Frontal cortex (tissue), 4 donors: ENCODE results near the gene NFATC2IP. TPM values are rescaled to one million over a fixed set of nuclear protein-coding genes. Genes with fewer than 3 reads are reported as not detected.
"Not testable (repeated sequence)": the region's sequence is repeated elsewhere in the genome, so short reads cannot be mapped to it uniquely, and the experiment has no call there.

Experiments
- DNase-seq, 2 donors: peaks; one replicate each; pipeline ENCODE4 v3.0.0; 2012; ENCODE audit warnings: low spot score in 2 of 2
- FAIRE-seq: peaks from 2 replicates; lab custom pipeline; 2012; peaks lifted over from hg19 to GRCh38; lab: Jason Lieb, UNC
- total RNA-seq: library from RNA; depleted of rRNA; stranded (reverse); fragments of >200 nt; gene quantifications from one replicate; pipeline ENCODE4 v1.2.3, GENCODE V29; 2014
- donor health status: control.
- donor health status: control.
- donor health status: control.

Gene NFATC2IP
- total RNA-seq, 1 donor from 2014 or later: 17.9 TPM

GRCh38 chr16:28925386-28926228 is 25.1 kb upstream of the NFATC2IP start:
- FAIRE-seq (no peak), DNase-seq (no peak)

DNA sequence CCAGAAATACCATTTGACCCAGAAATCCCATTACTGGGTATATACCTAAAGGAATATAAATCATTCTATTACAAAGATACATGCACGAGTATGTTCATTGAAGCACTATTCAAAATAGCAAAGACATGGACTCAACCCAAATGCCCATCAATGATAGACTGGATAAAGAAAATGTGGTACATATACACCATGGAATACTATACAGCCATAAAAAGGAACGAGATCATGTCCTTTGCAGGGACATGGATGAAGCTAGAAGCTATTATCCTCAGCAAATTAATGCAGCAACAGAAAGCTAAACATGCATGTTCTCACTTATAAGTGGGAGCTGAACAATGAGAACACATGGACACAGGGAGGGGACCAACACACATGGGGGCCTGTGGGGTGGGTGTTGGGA is 24.5 kb upstream of the NFATC2IP start:
- not testable (repeated sequence) for DNase-seq, FAIRE-seq

DNA sequence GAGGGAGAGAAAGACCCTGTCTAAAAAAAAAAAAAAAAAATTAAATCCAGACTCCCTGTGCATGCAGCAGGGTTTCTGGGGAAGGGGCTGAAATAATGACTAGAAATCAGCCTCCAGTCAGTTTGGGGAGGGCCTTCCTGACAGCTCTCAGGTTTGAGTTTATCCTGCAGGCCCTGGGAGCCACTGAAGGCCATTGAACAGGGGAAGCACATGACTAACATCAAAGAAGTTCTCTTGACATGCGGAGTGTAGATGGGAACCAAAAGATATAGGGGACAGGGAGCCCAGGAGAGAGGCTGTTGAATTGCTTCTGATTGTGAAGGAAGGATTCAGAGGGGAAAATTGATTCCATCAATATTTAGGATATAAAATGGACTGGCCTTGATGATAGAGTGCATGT is 22.9 kb upstream of the NFATC2IP start:
- FAIRE-seq (no peak), DNase-seq (no peak)

GRCh38 chr16:28930203-28930602 is 20.5 kb upstream of the NFATC2IP start:
- no peak for FAIRE-seq

DNA sequence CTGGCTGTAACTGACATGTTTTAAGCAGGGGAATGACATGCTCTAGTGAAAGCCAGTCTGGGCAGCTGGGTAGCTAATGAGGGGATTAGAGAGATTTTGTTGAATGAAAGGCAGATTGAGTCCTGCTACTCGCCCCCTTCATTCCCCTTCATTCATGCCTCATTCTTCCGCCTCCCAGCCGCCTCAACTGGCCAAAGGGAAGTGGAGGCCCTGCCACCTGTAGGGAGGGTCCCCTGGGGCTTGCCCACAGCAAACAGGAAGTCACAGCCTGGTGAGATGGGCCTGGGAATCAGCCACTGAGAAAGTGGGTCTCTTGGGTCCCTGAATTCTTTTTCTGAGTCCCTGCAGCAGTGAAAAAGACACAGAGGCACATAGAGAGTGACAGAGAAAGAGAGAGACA is 20.1 kb upstream of the NFATC2IP start:
- DNase-seq (no peak), FAIRE-seq (no peak)

More at GRCh38 chr16:28930203-28930602, 20.5 kb upstream of the NFATC2IP start:
- DNase-seq: no peak

GRCh38 chr16:28931801-28932225 is 18.9 kb upstream of the NFATC2IP start, which contains the start of gene CD19:
TSS of gene CD19 (plus strand) at chr16:28931971. CDS start at chr16:28932001, 30 bp downstream.
- no peak for DNase-seq
- FAIRE-seq: no peak

DNA sequence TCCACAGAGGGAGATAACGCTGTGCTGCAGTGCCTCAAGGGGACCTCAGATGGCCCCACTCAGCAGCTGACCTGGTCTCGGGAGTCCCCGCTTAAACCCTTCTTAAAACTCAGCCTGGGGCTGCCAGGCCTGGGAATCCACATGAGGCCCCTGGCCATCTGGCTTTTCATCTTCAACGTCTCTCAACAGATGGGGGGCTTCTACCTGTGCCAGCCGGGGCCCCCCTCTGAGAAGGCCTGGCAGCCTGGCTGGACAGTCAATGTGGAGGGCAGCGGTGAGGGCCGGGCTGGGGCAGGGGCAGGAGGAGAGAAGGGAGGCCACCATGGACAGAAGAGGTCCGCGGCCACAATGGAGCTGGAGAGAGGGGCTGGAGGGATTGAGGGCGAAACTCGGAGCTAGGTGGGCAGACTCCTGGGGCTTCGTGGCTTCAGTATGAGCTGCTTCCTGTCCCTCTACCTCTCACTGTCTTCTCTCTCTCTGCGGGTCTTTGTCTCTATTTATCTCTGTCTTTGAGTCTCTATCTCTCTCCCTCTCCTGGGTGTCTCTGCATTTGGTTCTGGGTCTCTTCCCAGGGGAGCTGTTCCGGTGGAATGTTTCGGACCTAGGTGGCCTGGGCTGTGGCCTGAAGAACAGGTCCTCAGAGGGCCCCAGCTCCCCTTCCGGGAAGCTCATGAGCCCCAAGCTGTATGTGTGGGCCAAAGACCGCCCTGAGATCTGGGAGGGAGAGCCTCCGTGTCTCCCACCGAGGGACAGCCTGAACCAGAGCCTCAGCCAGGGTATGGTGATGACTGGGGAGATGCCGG is 18.2 kb upstream of the NFATC2IP start:
- FAIRE-seq (no peak), DNase-seq (no peak)

- DNase-seq: no peak
- no peak for FAIRE-seq
These were observed 17.6 kb upstream of the NFATC2IP start for GRCh38 chr16:28933171-28933570.

DNA sequence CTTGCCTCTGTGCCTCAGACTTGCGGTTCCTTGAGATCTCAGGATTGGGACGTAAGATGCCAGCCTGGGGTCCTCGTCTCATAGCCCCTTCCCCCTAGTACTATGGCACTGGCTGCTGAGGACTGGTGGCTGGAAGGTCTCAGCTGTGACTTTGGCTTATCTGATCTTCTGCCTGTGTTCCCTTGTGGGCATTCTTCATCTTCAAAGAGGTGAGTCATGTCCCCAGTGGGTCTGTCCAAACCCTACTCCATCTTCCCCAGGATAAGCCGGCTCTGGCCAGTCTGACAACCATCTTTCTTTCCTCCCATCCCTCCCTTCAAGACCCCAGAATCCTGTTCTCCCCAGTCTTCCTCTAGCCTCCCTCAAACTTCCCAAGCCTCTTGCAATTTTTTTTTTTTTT is 15.4 kb upstream of the NFATC2IP start:
- DNase-seq: no peak
- FAIRE-seq: no peak

DNA sequence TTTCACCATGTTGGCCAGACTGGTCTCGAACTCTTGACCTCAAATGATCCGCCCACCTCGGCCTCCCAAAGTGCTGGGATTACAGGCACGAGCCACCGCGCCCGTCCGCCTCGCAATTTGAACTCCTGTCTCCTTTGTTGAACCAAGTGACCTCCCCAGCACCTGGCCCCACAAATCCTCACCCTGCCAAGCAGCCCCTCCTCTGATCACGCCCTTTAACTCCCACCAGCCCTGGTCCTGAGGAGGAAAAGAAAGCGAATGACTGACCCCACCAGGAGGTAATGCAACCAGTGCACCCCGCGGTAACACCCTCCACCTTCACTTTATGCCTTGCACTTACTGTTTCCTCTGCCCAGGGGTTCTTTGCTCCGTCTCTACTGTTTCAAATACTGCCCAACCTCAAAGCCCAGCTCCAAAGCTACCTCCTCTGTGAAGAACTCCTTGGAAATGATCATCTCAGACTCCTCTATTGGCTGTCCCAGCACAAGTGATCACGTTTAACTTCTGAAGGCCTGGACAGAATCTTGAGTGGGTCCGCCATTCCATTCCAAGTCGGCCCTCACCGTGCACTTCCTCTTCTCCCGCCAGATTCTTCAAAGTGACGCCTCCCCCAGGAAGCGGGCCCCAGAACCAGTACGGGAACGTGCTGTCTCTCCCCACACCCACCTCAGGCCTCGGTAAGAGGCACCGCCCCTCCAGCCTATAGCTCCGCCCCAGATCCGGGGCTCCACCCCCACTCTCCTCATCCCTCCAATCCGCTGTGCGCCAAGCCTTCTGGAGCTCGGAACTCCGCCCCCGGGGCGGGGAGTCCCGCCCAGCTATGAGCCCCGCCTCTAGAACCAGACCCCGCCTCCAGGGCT is 14.6 kb upstream of the NFATC2IP start:
- DNase-seq (peak; percentile 50 to 78), FAIRE-seq (no peak)

GRCh38 chr16:28936784-28937155 is 14.0 kb upstream of the NFATC2IP start:
- DNase-seq: no peak
- no peak for FAIRE-seq

DNA sequence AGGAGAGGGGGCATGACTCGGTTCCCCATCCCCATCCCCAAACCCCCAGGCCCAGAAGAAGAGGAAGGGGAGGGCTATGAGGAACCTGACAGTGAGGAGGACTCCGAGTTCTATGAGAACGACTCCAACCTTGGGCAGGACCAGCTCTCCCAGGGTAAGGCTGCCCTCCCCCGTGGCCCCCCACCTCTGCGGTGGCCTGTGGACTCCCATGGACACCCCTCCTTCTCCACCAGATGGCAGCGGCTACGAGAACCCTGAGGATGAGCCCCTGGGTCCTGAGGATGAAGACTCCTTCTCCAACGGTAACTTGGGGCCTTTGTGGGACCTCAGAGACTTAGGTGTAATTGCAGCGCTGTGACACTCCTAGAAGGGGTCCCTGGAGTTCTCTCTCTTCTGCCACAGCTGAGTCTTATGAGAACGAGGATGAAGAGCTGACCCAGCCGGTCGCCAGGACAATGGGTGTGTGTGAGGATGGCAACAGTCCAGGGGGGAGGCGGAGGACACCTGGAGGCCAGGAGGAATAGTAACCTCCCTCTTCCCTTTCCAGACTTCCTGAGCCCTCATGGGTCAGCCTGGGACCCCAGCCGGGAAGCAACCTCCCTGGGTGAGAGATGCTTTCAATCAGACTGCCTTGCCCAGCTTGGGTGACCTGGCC is 13.4 kb upstream of the NFATC2IP start:
- no peak for FAIRE-seq
- no peak for DNase-seq

DNA sequence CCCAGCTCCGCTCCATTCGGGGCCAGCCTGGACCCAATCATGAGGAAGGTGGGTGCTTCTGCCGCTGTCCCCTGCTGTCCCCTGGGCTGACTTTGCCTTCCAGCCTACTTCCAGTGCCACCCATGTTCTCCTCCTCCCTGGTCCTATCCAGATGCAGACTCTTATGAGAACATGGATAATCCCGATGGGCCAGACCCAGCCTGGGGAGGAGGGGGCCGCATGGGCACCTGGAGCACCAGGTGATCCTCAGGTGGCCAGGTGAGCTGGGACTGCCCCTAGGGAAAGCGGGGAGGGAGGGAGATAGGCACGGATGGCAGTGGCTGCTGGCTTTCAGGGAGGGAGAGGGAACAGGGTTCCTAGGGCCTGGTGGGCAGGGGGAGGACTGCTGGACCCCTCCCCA is 12.0 kb upstream of the NFATC2IP start:
- no peak for DNase-seq

GRCh38 chr16:28939825-28940224 is 10.9 kb upstream of the NFATC2IP start:
- FAIRE-seq, DNase-seq: not testable (repeated sequence)

More for the DNA sequence above, 12.0 kb upstream of the NFATC2IP start:
- FAIRE-seq: no peak

- DNase-seq: no peak
- FAIRE-seq: no peak
These were observed 7.5 kb upstream of the NFATC2IP start for GRCh38 chr16:28943281-28943680.

DNA sequence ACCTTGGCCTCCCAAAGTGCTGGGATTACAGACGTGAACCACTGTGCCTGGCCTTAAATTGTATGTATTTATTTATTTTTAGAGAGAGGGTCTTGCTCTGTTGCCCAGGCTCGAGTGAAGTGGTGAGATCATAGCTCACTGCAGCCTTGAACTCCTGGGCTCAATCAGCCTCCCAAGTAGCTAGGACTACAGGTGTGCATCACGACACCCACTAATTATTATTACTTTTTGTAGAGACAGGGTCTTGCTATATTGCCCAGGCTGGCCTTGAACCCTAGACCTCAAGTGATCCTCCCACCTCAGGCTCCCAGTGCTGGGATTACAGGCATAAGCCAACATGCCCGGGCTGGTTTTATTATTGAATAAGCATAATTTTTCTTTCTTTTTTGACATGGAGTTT is 4.1 kb upstream of the NFATC2IP start:
- no peak for FAIRE-seq

GRCh38 chr16:28951410-28951943 is 740 bp downstream of the NFATC2IP start:
- no peak for FAIRE-seq
- no peak for DNase-seq

More for the DNA sequence above, 4.1 kb upstream of the NFATC2IP start:
- DNase-seq: no peak

DNA sequence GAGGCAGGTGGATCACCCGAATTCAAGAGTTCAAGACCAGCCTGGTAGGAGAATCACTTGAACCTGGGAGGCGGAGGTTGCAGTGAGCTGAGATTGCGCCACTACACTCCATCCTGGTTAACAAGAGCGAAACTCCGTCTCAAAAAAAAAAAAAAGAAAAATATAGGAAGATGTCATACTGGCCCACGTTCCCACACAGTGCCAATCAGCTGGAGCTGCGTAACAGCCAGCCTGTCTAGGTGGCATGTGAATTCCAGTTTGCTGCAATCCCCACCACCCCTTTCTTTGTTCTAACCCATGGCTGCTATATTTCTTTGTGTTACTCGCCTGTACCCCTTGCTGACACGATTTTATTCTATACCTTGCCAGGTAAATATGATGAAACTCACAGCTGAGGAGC is 7.5 kb downstream of the NFATC2IP start:
- DNase-seq (no peak), FAIRE-seq (no peak)

GRCh38 chr16:28958836-28959235 is 8.1 kb downstream of the NFATC2IP start:
- DNase-seq (no peak), FAIRE-seq (no peak)
